ENCODE data around the gene MYH10.

GRCh38 chr17:8606401-8606800, 24.1 kb downstream of the MYH10 start:
- TF ChIP-seq CTCF (IDR thresholded peaks at IDR 0.05) (no peak), POLR2A (IDR thresholded peaks at IDR 0.05) (no peak)

Measured in body of pancreas (tissue), 4 donors.